ENCODE data around the gene NCBP2. TPM values are rescaled to one million over a fixed set of nuclear protein-coding genes. Genes with fewer than 3 reads are reported as not detected.
A peak's percentile ranks its signal among the peaks of the same experiment; 100 is the strongest.
"Not testable (repeated sequence)": the region's sequence is repeated elsewhere in the genome, so short reads cannot be mapped to it uniquely, and the experiment has no call there.

NCBP2 gene
- total RNA-seq, 2 donors from 2014 or later = 35.4 to 38.2 TPM

- no peaks in the 10 kb centered on the region for H3K36me3 ChIP-seq
- no peaks in the 10 kb centered on the region for H3K9me3 ChIP-seq
- no peak overlapping the region for H3K4me3 ChIP-seq
- peaks cover under 1% of the 10 kb centered on the region for H3K4me1 ChIP-seq (replicated peaks)
- no peak for DNase-seq (ENCODE audit: low spot score)
- 37% methylated on average over 22 of the region's 22 CpGs for WGBS
- no peaks in the 10 kb centered on the region for H3K27me3 ChIP-seq (replicated peaks; ENCODE audit: insufficient read depth)
- TF ChIP-seq POLR2A (IDR thresholded peaks at IDR 0.05) (no peak), POLR2AphosphoS5 (IDR thresholded peaks at IDR 0.05) (no peak), CTCF (IDR thresholded peaks at IDR 0.05) (no peak)
- intact Hi-C loops (cut with DNase I) = no loop called here
- no peak overlapping the region for H3K27ac ChIP-seq
These were observed 6.3 kb upstream of the NCBP2 start for GRCh38 chr3:196948442-196949284.

DNA sequence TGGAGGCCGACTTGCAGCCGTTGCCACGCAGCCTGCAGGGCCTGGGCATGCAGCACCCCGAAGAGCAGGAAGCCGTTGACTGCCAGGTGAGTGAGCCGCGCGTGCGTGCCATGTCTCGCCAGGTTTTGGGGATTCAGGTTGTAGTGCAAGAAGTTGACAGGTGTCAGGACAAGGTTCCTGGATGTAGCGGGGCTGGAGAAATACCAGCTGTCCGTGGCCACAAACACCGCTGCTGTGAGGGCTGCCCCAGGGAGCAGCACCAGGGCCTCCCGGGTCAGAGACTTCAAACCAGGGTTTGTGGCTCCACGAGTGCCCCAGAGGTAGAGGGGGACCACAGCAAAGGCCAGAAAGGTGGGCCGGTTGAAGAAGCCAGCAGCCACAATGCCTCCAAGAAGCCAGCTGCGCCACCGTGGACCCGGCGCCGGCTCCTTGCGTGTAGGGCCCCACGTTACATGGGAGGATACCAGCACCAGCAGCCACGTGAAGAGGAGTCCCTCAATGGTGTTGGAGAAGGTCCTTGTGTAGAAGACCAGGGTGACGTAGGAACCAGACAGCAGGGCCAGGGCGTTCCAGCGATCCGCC, 5.6 kb upstream of the NCBP2 start:
- 77% methylated on average over 23 of the region's 28 CpGs for WGBS
- TF ChIP-seq POLR2AphosphoS5 (IDR thresholded peaks at IDR 0.05) (no peak), POLR2A (IDR thresholded peaks at IDR 0.05) (no peak), CTCF (IDR thresholded peaks at IDR 0.05) (no peak)
- no peak for DNase-seq (ENCODE audit: low spot score)
- peaks cover 6% of the 10 kb centered on the region for H3K4me1 ChIP-seq (replicated peaks)
- intact Hi-C loops (cut with DNase I) = no loop called here
- no peak overlapping the region for H3K27ac ChIP-seq
- no peaks in the 10 kb centered on the region for H3K36me3 ChIP-seq
- H3K4me3 ChIP-seq = no peak overlapping the region
- no peaks in the 10 kb centered on the region for H3K27me3 ChIP-seq (replicated peaks; ENCODE audit: insufficient read depth)
- H3K9me3 ChIP-seq = no peaks in the 10 kb centered on the region

GRCh38 chr3:196947136-196947859, 5.0 kb upstream of the NCBP2 start:
- no peak for DNase-seq (ENCODE audit: low spot score)
- Histone ChIP-seq H3K9me3 (no peaks in the 10 kb centered on the region), H3K27ac (no peak overlapping the region), H3K36me3 (no peaks in the 10 kb centered on the region), H3K27me3 (replicated peaks; ENCODE audit: insufficient read depth) (no peaks in the 10 kb centered on the region), H3K4me1 (replicated peaks) (peaks cover 6% of the 10 kb centered on the region), H3K4me3 (no peak overlapping the region)
- no peak for TF ChIP-seq CTCF (IDR thresholded peaks at IDR 0.05)
- TF ChIP-seq POLR2A (IDR thresholded peaks at IDR 0.05) = no peak
- TF ChIP-seq POLR2AphosphoS5 (IDR thresholded peaks at IDR 0.05) = no peak
- 73% methylated on average over 10 of the region's 10 CpGs for WGBS
- intact Hi-C loops (cut with DNase I) = no loop called here

GRCh38 chr3:196944037-196944790, 1.9 kb upstream of the NCBP2 start:
- intact Hi-C loops (cut with DNase I) = loop anchor here (5.0 kb wide), 1 partner anchor 77 kb away; the partner anchor contains the start of gene SENP5
- H3K4me3 ChIP-seq; H3K27me3 ChIP-seq (replicated peaks; ENCODE audit: insufficient read depth); H3K36me3 ChIP-seq; H3K27ac ChIP-seq; DNase-seq (ENCODE audit: low spot score); H3K4me1 ChIP-seq (replicated peaks); H3K9me3 ChIP-seq: not testable (repeated sequence)
- 69% methylated on average over 14 of the region's 14 CpGs for WGBS

- TF ChIP-seq POLR2AphosphoS5 (IDR thresholded peaks at IDR 0.05) (no peak), CTCF (IDR thresholded peaks at IDR 0.05) (no peak), POLR2A (IDR thresholded peaks at IDR 0.05) (no peak)
- Histone ChIP-seq H3K27me3 (replicated peaks; ENCODE audit: insufficient read depth) (no peaks in the 10 kb centered on the region), H3K4me3 (peak overlapping the region; percentile 90 to 100), H3K4me1 (replicated peaks) (peaks cover 8% of the 10 kb centered on the region), H3K27ac (peak overlapping the region; percentile 87 to 89), H3K9me3 (no peaks in the 10 kb centered on the region), H3K36me3 (no peaks in the 10 kb centered on the region)
- intact Hi-C loops (cut with DNase I) = loop anchor here (5.0 kb wide), 1 partner anchor 76 kb away; the partner anchor contains the start of gene SENP5
- WGBS = under 1% methylated on average over 19 of the region's 25 CpGs
- no peak for DNase-seq (ENCODE audit: low spot score)
These were observed 568 bp upstream of the NCBP2 start for GRCh38 chr3:196942915-196943277.

Data from prostate gland (tissue), 2 donors.